Measurements from ENCODE around the gene CTRB2.

- TF ChIP-seq POLR2AphosphoS5 (IDR thresholded peaks at IDR 0.05) (no peak), CTCF (IDR thresholded peaks at IDR 0.05) (no peak)
Observed at GRCh38 chr16:75179208-75179607, 27.8 kb downstream of the CTRB2 start.

All from breast epithelium (tissue), 3 donors.